ENCODE data around the gene SP6.

- TF ChIP-seq MAX (IDR thresholded peaks at IDR 0.05) (no peak), YY1 (IDR thresholded peaks at IDR 0.05; ENCODE audit: low read depth) (no peak), CEBPB (IDR thresholded peaks at IDR 0.05) (no peak), TCF12 (IDR thresholded peaks at IDR 0.05; ENCODE audit: low read depth) (no peak), EP300 (IDR thresholded peaks at IDR 0.05; ENCODE audit: borderline replicate concordance) (no peak), EGR1 (IDR thresholded peaks at IDR 0.05) (no peak), RAD21 (IDR thresholded peaks at IDR 0.05; ENCODE audit: low read depth) (no peak), FOXM1 (IDR thresholded peaks at IDR 0.05; ENCODE audit: borderline replicate concordance, low read depth) (no peak), USF1 (IDR thresholded peaks at IDR 0.05) (no peak), REST (IDR thresholded peaks at IDR 0.05; ENCODE audit: low read depth) (no peak), TAF1 (IDR thresholded peaks at IDR 0.05; ENCODE audit: low read depth) (no peak)
Measured at GRCh38 chr17:47839071-47839470, 11.9 kb downstream of the SP6 start.
